ENCODE results near the gene RNU2-1.
"Not testable (repeated sequence)": the region's sequence is repeated elsewhere in the genome, so short reads cannot be mapped to it uniquely, and the experiment has no call there.

RNU2-1 gene

GRCh38 chr17:43215341-43215740 lies 18.4 kb downstream of the RNU2-1 start:
- no peak for DNase-seq

- no peak for DNase-seq
Observed at GRCh38 chr17:43213545-43213944, 20.2 kb downstream of the RNU2-1 start.

GRCh38 chr17:43212641-43213490 lies 20.9 kb downstream of the RNU2-1 start:
- DNase-seq, result no peak

- no peak for DNase-seq
Observed at GRCh38 chr17:43211480-43212402, 22.0 kb downstream of the RNU2-1 start, which contains the start of gene TMEM106A. Gene TMEM106A, plus strand, starts transcription at chr17:43211875. Its CDS starts 1,167 bp downstream, at chr17:43213042.

DNA sequence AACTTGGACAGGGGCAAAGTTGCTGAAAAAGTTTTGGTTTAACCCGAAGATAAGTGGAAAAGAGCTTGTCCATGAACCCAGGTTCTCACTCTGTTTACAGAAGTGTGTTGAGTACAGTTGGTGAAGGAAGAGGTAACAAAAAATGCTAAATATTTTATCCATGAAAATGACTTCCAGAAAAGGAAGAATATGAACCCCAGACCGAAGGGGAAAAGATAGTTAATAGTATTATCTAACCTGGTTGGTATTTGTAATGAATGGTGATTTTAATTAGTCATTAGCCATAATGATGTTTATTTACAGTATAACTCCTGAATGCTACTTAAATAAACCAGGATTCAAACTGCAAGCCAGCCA lies 22.7 kb downstream of the RNU2-1 start:
- no peak for DNase-seq

DNA sequence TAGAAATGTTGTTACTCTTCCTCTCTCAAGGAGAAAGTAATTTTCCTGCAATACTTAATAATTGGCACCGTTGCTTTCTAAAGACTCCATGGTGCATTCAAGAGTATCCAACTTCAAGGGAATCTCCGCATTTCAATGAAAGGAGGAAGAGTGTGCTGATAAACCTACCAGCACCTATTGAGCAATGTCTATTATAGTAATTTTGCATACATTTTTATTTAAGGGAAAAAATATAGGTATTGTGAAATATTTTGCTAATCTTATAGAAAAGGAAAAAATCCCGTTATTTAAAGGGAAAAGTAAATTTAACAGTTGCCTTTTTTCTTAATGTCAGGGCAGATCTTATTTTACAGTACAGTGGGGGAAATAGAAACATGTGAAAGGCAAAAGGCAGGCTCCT lies 23.2 kb downstream of the RNU2-1 start:
- DNase-seq, result no peak

DNA sequence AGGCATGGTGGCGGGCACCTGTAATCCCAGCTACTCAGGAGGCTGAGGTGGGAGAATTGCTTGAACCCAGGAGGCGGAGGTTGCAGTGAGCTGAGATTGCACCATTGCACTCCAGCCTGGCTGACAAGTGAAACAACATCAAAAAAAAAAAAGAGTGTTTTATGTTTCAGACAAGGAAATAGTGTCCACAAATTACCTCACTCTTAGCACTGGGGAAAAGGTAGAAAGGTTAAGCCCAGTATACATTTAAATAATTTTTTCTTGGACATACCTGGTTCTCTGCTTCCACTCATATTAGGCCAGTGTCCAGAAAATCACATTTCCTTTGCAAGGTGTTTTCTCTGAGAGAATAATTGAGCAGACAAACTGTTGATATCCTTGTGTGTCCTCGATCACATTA lies 30.8 kb downstream of the RNU2-1 start:
- DNase-seq, result not testable (repeated sequence)

DNA sequence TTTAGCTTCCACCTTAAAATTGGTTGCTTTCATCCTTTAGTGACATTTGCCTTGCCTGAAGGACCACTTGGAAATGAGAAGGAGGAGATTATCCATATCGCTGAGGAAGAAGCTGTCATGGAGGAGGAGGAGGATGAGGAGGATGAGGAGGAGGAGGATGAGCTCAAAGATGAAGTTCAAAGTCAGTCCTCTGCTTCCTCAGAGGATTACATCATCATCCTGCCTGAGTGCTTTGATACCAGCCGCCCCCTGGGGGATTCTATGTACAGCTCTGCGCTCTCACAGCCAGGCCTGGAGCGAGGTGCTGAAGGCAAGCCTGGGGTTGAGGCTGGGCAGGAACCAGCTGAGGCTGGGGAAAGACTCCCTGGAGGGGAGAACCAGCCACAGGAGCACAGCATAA lies 33.6 kb downstream of the RNU2-1 start:
- DNase-seq, result no peak

DNA sequence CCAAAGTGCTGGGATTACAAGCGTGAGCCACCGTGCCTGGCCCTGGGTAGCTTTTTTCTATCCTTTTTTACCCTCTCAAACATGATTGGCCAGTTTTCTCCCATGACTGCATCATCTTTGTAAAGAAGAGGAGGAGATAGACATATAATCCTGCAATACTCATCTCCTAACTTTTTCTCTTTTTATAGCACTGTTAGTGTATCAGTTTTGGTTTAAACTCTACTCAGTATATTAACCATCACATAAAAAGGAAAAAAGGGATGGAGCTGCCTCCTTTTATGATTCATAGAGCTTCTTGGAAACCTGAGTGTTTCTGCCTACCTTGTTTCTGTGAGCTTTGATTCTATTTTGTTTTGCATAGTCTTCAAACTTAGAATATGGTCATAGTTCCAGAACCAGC lies 34.1 kb downstream of the RNU2-1 start:
- no peak for DNase-seq

GRCh38 chr17:43193251-43193650 lies 40.5 kb downstream of the RNU2-1 start:
- DNase-seq, result no peak

DNA sequence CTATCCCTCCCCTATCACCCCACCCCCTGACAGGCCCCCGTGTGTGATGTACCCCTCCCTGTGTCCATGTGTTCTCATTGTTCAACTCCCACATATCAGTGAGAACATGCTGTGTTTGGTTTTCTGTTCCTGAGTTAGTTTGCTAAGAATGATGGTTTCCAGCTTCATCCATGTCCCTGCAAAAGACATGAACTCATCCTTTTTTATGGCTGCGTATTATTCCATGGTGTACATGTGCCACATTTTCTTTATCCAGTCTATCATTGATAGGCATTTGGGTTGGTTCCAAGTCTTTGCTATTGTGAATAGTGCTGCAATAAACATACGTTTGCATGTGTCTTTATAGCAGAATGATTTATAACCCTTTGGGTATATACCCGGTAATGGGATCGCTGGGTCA lies 47.1 kb downstream of the RNU2-1 start:
- DNase-seq, result not testable (repeated sequence)

DNA sequence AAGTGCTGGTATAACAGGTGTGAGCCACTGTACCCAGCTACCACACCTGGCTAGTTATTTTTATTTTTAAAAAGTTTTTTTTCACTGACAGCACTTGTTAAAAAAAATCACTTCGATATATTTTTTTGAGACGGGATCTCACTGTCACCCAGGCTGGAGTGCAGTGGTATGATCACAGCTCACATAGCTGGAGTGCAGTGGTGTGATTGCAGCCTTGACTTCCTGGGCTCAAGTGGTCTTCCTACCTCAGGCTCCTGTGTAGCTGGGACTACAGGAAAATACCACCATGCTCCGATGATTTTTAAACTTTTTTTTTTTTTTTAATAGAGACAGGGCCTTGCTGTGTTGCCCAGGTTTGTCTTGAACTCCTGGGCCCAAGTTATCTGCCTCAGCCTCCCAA lies 49.9 kb downstream of the RNU2-1 start:
- no peak for DNase-seq

Measured in cortex of kidney (tissue), 1 donor.